Measurements from ENCODE around the gene GIMAP5.

The GIMAP5 gene

GRCh38 chr7:150737265-150738055 is at the start of gene GIMAP5:
TSS of gene GIMAP5 (plus strand) at chr7:150737418. CDS start at chr7:150740885, 3,467 bp downstream.
- H3K79me2 ChIP-seq (ENCODE audit: insufficient read depth, low read length) = no peaks in the 10 kb centered on the region
- H4K20me1 ChIP-seq (ENCODE audit: insufficient read depth, low read length) = no peaks in the 10 kb centered on the region
- no peaks in the 10 kb centered on the region for H3K9me3 ChIP-seq (ENCODE audit: low read length)
- H3K27me3 ChIP-seq (ENCODE audit: insufficient read depth, low read length) = no peaks in the 10 kb centered on the region
- H3F3A ChIP-seq (ENCODE audit: insufficient read depth, low read length) = no peaks in the 10 kb centered on the region
- no peak within 1 kb of the TSS for H3K27ac ChIP-seq (ENCODE audit: low read depth, low read length, poor library complexity, severe bottlenecking)
- H3K4me3 ChIP-seq (ENCODE audit: low read depth, low read length, poor library complexity, severe bottlenecking) = no peak within 1 kb of the TSS
- no peak for TF ChIP-seq CTCF (IDR thresholded peaks at IDR 0.05; ENCODE audit: low read length)
- no peak for TF ChIP-seq EZH2 (IDR thresholded peaks at IDR 0.05; ENCODE audit: borderline replicate concordance, low read length)
- H3K4me2 ChIP-seq (ENCODE audit: low read length) = no peak within 1 kb of the TSS
- H3K9ac ChIP-seq (ENCODE audit: low read length) = no peak within 1 kb of the TSS
- no peaks in the 10 kb centered on the region for H3K36me3 ChIP-seq (ENCODE audit: insufficient read depth, low read length)
- no peaks in the 10 kb centered on the region for H3K4me1 ChIP-seq (ENCODE audit: insufficient read depth, low read length, severe bottlenecking)
- no peak within 1 kb of the TSS for H2AFZ ChIP-seq (ENCODE audit: low read length)
- H3K9me2 ChIP-seq (ENCODE audit: low read depth, low read length) = no peaks in the 10 kb centered on the region

GRCh38 chr7:150688630-150689029 is 48.6 kb upstream of the GIMAP5 start:
- H4K20me1 ChIP-seq (ENCODE audit: insufficient read depth, low read length) = no peaks in the 10 kb centered on the region
- no peaks in the 10 kb centered on the region for H3F3A ChIP-seq (ENCODE audit: insufficient read depth, low read length)
- no peak overlapping the region for H3K27ac ChIP-seq (ENCODE audit: low read depth, low read length, poor library complexity, severe bottlenecking)
- TF ChIP-seq EZH2 (IDR thresholded peaks at IDR 0.05; ENCODE audit: borderline replicate concordance, low read length) = no peak
- no peak for TF ChIP-seq CTCF (IDR thresholded peaks at IDR 0.05; ENCODE audit: low read length)
- no peak overlapping the region for H2AFZ ChIP-seq (ENCODE audit: low read length)
- no peak overlapping the region for H3K9ac ChIP-seq (ENCODE audit: low read length)
- no peak overlapping the region for H3K4me3 ChIP-seq (ENCODE audit: low read depth, low read length, poor library complexity, severe bottlenecking)
- H3K27me3 ChIP-seq (ENCODE audit: insufficient read depth, low read length) = 0 out of 2 replicates have a peak, but pooled peaks cover 6% of the 10 kb centered on the region
- no peaks in the 10 kb centered on the region for H3K79me2 ChIP-seq (ENCODE audit: insufficient read depth, low read length)
- H3K36me3 ChIP-seq (ENCODE audit: insufficient read depth, low read length) = no peaks in the 10 kb centered on the region
- no peaks in the 10 kb centered on the region for H3K9me2 ChIP-seq (ENCODE audit: low read depth, low read length)
- H3K9me3 ChIP-seq (ENCODE audit: low read length) = no peaks in the 10 kb centered on the region
- H3K4me2 ChIP-seq (ENCODE audit: low read length) = no peak overlapping the region
- no peaks in the 10 kb centered on the region for H3K4me1 ChIP-seq (ENCODE audit: insufficient read depth, low read length, severe bottlenecking)

GRCh38 chr7:150695654-150696053 is 41.6 kb upstream of the GIMAP5 start:
- H4K20me1 ChIP-seq (ENCODE audit: insufficient read depth, low read length) = no peaks in the 10 kb centered on the region
- H3K4me1 ChIP-seq (ENCODE audit: insufficient read depth, low read length, severe bottlenecking) = no peaks in the 10 kb centered on the region
- no peaks in the 10 kb centered on the region for H3K36me3 ChIP-seq (ENCODE audit: insufficient read depth, low read length)
- H3K4me2 ChIP-seq (ENCODE audit: low read length) = no peak overlapping the region
- TF ChIP-seq CTCF (IDR thresholded peaks at IDR 0.05; ENCODE audit: low read length) = no peak
- no peak for TF ChIP-seq EZH2 (IDR thresholded peaks at IDR 0.05; ENCODE audit: borderline replicate concordance, low read length)
- H3K9me3 ChIP-seq (ENCODE audit: low read length) = no peaks in the 10 kb centered on the region
- H3K27me3 ChIP-seq (ENCODE audit: insufficient read depth, low read length) = 0 out of 2 replicates have a peak, but pooled peaks cover 6% of the 10 kb centered on the region
- no peaks in the 10 kb centered on the region for H3K9me2 ChIP-seq (ENCODE audit: low read depth, low read length)
- no peaks in the 10 kb centered on the region for H3K79me2 ChIP-seq (ENCODE audit: insufficient read depth, low read length)
- H3K27ac ChIP-seq (ENCODE audit: low read depth, low read length, poor library complexity, severe bottlenecking) = no peak overlapping the region
- H2AFZ ChIP-seq (ENCODE audit: low read length) = no peak overlapping the region
- H3F3A ChIP-seq (ENCODE audit: insufficient read depth, low read length) = no peaks in the 10 kb centered on the region
- no peak overlapping the region for H3K9ac ChIP-seq (ENCODE audit: low read length)
- H3K4me3 ChIP-seq (ENCODE audit: low read depth, low read length, poor library complexity, severe bottlenecking) = no peak overlapping the region

Data from OCI-LY1 (cell line).